Neural progenitor cell (in vitro differentiated cells): Measurements from ENCODE around the gene CYB561D1. TPM values are rescaled to one million over a fixed set of nuclear protein-coding genes. Genes with fewer than 3 reads are reported as not detected.

Source experiments
- DNase-seq: peaks from one replicate; pipeline ENCODE4 v3.0.0-alpha.2; 2016; ENCODE audit warnings: low spot score
- H2AFZ ChIP-seq: fragments of 200-600 bp; sonication (generic); replicated peaks from 2 replicates; pipeline ENCODE4 v1.6.1; 2016; ENCODE audit warnings: antibody characterized with exemption
- H3F3A ChIP-seq: fragments of 200-600 bp; sonication (generic); 2 replicates; pipeline ENCODE4 v1.6.1; 2016; ENCODE audit warnings: antibody characterized with exemption, low read depth
- H3K27ac ChIP-seq: fragments of 200-600 bp; sonication (generic); 2 replicates; pipeline ENCODE4 v1.5.1; 2016; ENCODE audit warnings: mild to moderate bottlenecking
- H3K27me3 ChIP-seq: fragments of 200-600 bp; sonication (generic); 2 replicates; pipeline ENCODE4 v1.6.1; 2016; ENCODE audit warnings: mild to moderate bottlenecking, moderate library complexity
- H3K36me3 ChIP-seq: fragments of 200-600 bp; sonication (generic); 2 replicates; pipeline ENCODE4 v1.5.1; 2016
- H3K4me1 ChIP-seq: fragments of 200-600 bp; sonication (generic); 2 replicates; pipeline ENCODE4 v1.6.1; 2016; ENCODE audit warnings: mixed run types
- H3K4me2 ChIP-seq: fragments of 200-600 bp; sonication (generic); 2 replicates; pipeline ENCODE4 v1.6.1; 2016
- H3K4me3 ChIP-seq: fragments of 200-600 bp; sonication (generic); 2 replicates; pipeline ENCODE4 v1.5.1; 2016
- H3K79me2 ChIP-seq: fragments of 200-600 bp; sonication (generic); 2 replicates; pipeline ENCODE4 v1.6.1; 2016; ENCODE audit warnings: low read depth
- H3K9ac ChIP-seq: fragments of 200-600 bp; sonication (generic); 2 replicates; pipeline ENCODE4 v1.6.1; 2016
- H3K9me3 ChIP-seq: fragments of 200-600 bp; sonication (generic); 2 replicates; pipeline ENCODE4 v1.5.1; 2016; ENCODE audit warnings: low read depth
- H4K20me1 ChIP-seq: fragments of 200-600 bp; sonication (generic); 2 replicates; pipeline ENCODE4 v1.6.1; 2016; ENCODE audit warnings: low read depth
- H3K27ac Mint-ChIP-seq: 3 replicates; pipeline ENCODE4 v1.8.0; 2021; ENCODE audit warnings: mixed read lengths
- H3K27me3 Mint-ChIP-seq: 2 replicates; pipeline ENCODE4 v1.8.0; 2022; ENCODE audit warnings: low read depth, mild to moderate bottlenecking, inconsistent platforms, moderate library complexity, mixed read lengths; ENCODE audit not compliant: insufficient read depth
- H3K36me3 Mint-ChIP-seq: 3 replicates; pipeline ENCODE4 v1.8.0; 2021; ENCODE audit warnings: mixed read lengths
- H3K4me1 Mint-ChIP-seq: 3 replicates; pipeline ENCODE4 v1.8.0; 2021; ENCODE audit warnings: mixed read lengths
- H3K4me3 Mint-ChIP-seq: 3 replicates; pipeline ENCODE4 v1.8.0; 2021; ENCODE audit warnings: mild to moderate bottlenecking, moderate library complexity, mixed read lengths
- H3K9me3 Mint-ChIP-seq: 3 replicates; pipeline ENCODE4 v1.8.0; 2020; ENCODE audit warnings: mixed read lengths
- EZH2 ChIP-seq: fragments of 200-600 bp; sonication (generic); IDR thresholded peaks from 2 replicates; pipeline ENCODE4 v1.6.1; 2017; ENCODE audit warnings: antibody characterized with exemption, mild to moderate bottlenecking, moderate library complexity
- EZH2phosphoT487 ChIP-seq: fragments of 200-600 bp; sonication (generic); IDR thresholded peaks from 2 replicates; pipeline ENCODE4 v1.6.1; 2017; ENCODE audit warnings: antibody characterized with exemption
- total RNA-seq: library from RNA; depleted of rRNA; stranded (reverse); fragments of >200 nt; gene quantifications from 2 replicates; pipeline ENCODE4 v1.2.3, GENCODE V29; 2015; ENCODE audit warnings: low replicate concordance
- TF ChIP-seq, protein P1 (sequence below): fragments of 200-600 bp; sonication (generic); IDR thresholded peaks from 2 replicates; pipeline ENCODE4 v1.5.1; 2017; ENCODE audit warnings: antibody characterized with exemption, mild to moderate bottlenecking

Gene CYB561D1
- total RNA-seq, 1 donor from 2014 or later, result 4.3 TPM

- DNase-seq, result no peak
- TF ChIP-seq, protein P1, sequence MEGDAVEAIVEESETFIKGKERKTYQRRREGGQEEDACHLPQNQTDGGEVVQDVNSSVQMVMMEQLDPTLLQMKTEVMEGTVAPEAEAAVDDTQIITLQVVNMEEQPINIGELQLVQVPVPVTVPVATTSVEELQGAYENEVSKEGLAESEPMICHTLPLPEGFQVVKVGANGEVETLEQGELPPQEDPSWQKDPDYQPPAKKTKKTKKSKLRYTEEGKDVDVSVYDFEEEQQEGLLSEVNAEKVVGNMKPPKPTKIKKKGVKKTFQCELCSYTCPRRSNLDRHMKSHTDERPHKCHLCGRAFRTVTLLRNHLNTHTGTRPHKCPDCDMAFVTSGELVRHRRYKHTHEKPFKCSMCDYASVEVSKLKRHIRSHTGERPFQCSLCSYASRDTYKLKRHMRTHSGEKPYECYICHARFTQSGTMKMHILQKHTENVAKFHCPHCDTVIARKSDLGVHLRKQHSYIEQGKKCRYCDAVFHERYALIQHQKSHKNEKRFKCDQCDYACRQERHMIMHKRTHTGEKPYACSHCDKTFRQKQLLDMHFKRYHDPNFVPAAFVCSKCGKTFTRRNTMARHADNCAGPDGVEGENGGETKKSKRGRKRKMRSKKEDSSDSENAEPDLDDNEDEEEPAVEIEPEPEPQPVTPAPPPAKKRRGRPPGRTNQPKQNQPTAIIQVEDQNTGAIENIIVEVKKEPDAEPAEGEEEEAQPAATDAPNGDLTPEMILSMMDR, result no peak
- TF ChIP-seq EZH2phosphoT487 (no peak), EZH2 (no peak)
- no peak overlapping the region for H3K4me3 Mint-ChIP-seq
- no peaks in the 10 kb centered on the region for H3K27me3 ChIP-seq
- no peaks in the 10 kb centered on the region for H3K36me3 ChIP-seq
- H3K36me3 Mint-ChIP-seq, result peaks cover 6% of the 10 kb centered on the region
- no peaks in the 10 kb centered on the region for H4K20me1 ChIP-seq
- no peak overlapping the region for H3K27ac Mint-ChIP-seq
- H3K4me1 Mint-ChIP-seq, result peaks cover 10% of the 10 kb centered on the region
- H3F3A ChIP-seq, result peaks cover 8% of the 10 kb centered on the region
- H3K79me2 ChIP-seq, result peaks cover 5% of the 10 kb centered on the region
- H3K9me3 ChIP-seq, result no peaks in the 10 kb centered on the region
- H3K9ac ChIP-seq, result no peak overlapping the region
- H3K4me3 ChIP-seq, result no peak overlapping the region
- H3K27ac ChIP-seq, result no peak overlapping the region
- H3K4me2 ChIP-seq, result no peak overlapping the region
- H3K4me1 ChIP-seq, result peaks cover 8% of the 10 kb centered on the region
- peaks cover 15% of the 10 kb centered on the region for H3K27me3 Mint-ChIP-seq
- H3K9me3 Mint-ChIP-seq, result no peaks in the 10 kb centered on the region
- no peak overlapping the region for H2AFZ ChIP-seq
These were observed 5.2 kb upstream of the CYB561D1 start for GRCh38 chr1:109488696-109489095.

- peaks cover 6% of the 10 kb centered on the region for H3K36me3 Mint-ChIP-seq
- H3K4me2 ChIP-seq, result no peak overlapping the region
- peaks cover 16% of the 10 kb centered on the region for H3K27me3 Mint-ChIP-seq
- no peaks in the 10 kb centered on the region for H3K27me3 ChIP-seq
- H3K9me3 Mint-ChIP-seq, result no peaks in the 10 kb centered on the region
- no peak overlapping the region for H3K27ac ChIP-seq
- H3K4me1 ChIP-seq, result peaks cover 5% of the 10 kb centered on the region
- TF ChIP-seq EZH2phosphoT487, result no peak
- TF ChIP-seq, protein P1, result peak; percentile 77
- no peaks in the 10 kb centered on the region for H4K20me1 ChIP-seq
- H3K4me1 Mint-ChIP-seq, result peaks cover 14% of the 10 kb centered on the region
- H3K9me3 ChIP-seq, result no peaks in the 10 kb centered on the region
- peaks cover 6% of the 10 kb centered on the region for H3K79me2 ChIP-seq
- H2AFZ ChIP-seq, result no peak overlapping the region
- H3K36me3 ChIP-seq, result no peaks in the 10 kb centered on the region
- no peak overlapping the region for H3K4me3 Mint-ChIP-seq
- H3K27ac Mint-ChIP-seq, result no peak overlapping the region
- H3K9ac ChIP-seq, result no peak overlapping the region
- H3K4me3 ChIP-seq, result no peak overlapping the region
- DNase-seq, result peak; percentile 73
- peaks cover 14% of the 10 kb centered on the region for H3F3A ChIP-seq
These were observed 3.6 kb upstream of the CYB561D1 start for GRCh38 chr1:109490029-109490933.

- DNase-seq, result no peak
- Mint-ChIP-seq H3K9me3 (no peaks in the 10 kb centered on the region), H3K27ac (no peak overlapping the region)
These were observed 3.0 kb upstream of the CYB561D1 start for GRCh38 chr1:109490934-109491302.

More at GRCh38 chr1:109490934-109491302, 3.0 kb upstream of the CYB561D1 start:
- H2AFZ ChIP-seq, result no peak overlapping the region
- Mint-ChIP-seq H3K4me3 (no peak overlapping the region), H3K27me3 (peaks cover 16% of the 10 kb centered on the region), H3K36me3 (peaks cover 6% of the 10 kb centered on the region), H3K4me1 (peaks cover 11% of the 10 kb centered on the region)
- H3K79me2 ChIP-seq, result peaks cover 6% of the 10 kb centered on the region
- peaks cover 5% of the 10 kb centered on the region for H3K4me1 ChIP-seq
- no peaks in the 10 kb centered on the region for H3K9me3 ChIP-seq
- peaks cover 14% of the 10 kb centered on the region for H3F3A ChIP-seq
- no peaks in the 10 kb centered on the region for H3K36me3 ChIP-seq
- no peaks in the 10 kb centered on the region for H4K20me1 ChIP-seq
- TF ChIP-seq EZH2phosphoT487, result no peak
- TF ChIP-seq EZH2, result no peak
- TF ChIP-seq, protein P1, result no peak
- no peak overlapping the region for H3K4me2 ChIP-seq
- no peak overlapping the region for H3K27ac ChIP-seq
- no peak overlapping the region for H3K4me3 ChIP-seq
- no peaks in the 10 kb centered on the region for H3K27me3 ChIP-seq
- H3K9ac ChIP-seq, result no peak overlapping the region
